ENCODE data around the gene PHYH.

PHYH gene

DNA sequence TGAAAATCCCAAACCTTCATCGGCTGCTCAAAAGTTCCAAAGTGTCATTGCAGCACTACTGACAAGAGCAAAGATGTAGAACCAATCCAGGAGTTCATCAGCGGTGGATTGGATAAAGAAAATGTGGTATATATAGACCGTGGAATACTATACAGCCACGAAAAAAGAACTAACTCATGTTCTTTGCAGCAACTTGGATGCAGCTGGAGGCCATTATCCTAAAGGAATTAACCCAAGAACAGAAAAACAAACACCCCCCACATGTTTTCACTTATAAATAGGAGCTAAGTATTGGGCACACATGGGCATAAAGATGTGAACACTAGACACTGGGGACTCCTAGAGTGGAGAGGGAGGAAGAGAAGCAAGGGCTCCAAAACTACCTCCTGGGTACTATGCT lies 31.6 kb downstream of the PHYH start:
- DNase-seq (ENCODE audit: low read depth, low spot score): no peak
- no peak overlapping the region for H3K4me3 ChIP-seq (ENCODE audit: low read depth, low read length)
- CTCF ChIA-PET: no interaction called here
- TF ChIP-seq, protein P1, sequence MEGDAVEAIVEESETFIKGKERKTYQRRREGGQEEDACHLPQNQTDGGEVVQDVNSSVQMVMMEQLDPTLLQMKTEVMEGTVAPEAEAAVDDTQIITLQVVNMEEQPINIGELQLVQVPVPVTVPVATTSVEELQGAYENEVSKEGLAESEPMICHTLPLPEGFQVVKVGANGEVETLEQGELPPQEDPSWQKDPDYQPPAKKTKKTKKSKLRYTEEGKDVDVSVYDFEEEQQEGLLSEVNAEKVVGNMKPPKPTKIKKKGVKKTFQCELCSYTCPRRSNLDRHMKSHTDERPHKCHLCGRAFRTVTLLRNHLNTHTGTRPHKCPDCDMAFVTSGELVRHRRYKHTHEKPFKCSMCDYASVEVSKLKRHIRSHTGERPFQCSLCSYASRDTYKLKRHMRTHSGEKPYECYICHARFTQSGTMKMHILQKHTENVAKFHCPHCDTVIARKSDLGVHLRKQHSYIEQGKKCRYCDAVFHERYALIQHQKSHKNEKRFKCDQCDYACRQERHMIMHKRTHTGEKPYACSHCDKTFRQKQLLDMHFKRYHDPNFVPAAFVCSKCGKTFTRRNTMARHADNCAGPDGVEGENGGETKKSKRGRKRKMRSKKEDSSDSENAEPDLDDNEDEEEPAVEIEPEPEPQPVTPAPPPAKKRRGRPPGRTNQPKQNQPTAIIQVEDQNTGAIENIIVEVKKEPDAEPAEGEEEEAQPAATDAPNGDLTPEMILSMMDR (IDR thresholded peaks at IDR 0.05; ENCODE audit: insufficient read depth, low read length, missing control alignments): no peak
- POLR2A ChIA-PET: no interaction called here

DNA sequence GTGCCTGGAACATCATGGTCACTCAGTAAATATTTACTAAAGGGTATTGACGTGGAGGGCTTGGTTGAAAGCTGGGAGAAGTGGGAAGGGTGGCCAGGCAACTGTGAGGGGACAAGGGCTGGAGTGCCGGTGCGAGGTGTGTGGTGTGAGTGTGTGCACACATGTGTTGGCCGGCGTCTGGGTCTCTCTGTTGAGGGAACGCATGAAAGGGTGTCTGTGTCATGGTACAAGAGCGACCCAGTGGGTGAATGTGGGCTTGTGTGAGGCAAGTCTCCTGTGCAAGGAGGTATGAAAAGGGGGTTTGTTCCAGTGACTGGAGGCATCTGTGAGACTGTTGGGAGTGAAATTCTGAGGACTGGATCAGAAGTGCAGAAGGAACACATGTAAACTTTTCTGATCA lies 36.3 kb downstream of the PHYH start:
- ChIA-PET CTCF (interaction anchor here (2.1 kb wide), 1 partner anchor 39 kb away, joined by 7 read pairs; no protein-coding TSS in a partner anchor), POLR2A (no interaction called here)
- H3K4me3 ChIP-seq (ENCODE audit: low read depth, low read length): no peak overlapping the region
- no peak for DNase-seq (ENCODE audit: low read depth, low spot score)
- TF ChIP-seq, protein P1 (IDR thresholded peaks at IDR 0.05; ENCODE audit: insufficient read depth, low read length, missing control alignments): no peak

DNA sequence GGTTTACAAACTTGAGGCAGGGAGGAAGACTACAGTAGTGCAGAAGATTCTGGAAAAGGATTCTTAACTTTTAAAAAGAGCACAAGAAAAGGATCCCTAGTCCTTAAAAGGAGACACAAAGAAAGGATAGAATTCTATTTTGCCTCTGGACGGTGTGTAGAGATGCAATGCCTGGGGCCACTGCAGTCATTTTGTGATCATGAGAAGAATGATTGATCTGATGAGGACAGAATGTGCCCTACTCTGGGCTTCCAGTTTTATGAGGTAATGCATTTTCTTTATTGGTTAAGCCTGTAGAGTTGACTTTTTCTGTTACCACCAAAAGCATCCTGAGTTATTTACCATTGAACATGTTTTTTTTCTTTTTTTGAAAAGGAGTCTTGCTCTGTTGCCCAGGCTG lies 37.4 kb downstream of the PHYH start:
- TF ChIP-seq, protein P1 (IDR thresholded peaks at IDR 0.05; ENCODE audit: insufficient read depth, low read length, missing control alignments): no peak
- H3K4me3 ChIP-seq (ENCODE audit: low read depth, low read length): no peak overlapping the region
- CTCF ChIA-PET: no interaction called here
- POLR2A ChIA-PET: no interaction called here
- no peak for DNase-seq (ENCODE audit: low read depth, low spot score)

DNA sequence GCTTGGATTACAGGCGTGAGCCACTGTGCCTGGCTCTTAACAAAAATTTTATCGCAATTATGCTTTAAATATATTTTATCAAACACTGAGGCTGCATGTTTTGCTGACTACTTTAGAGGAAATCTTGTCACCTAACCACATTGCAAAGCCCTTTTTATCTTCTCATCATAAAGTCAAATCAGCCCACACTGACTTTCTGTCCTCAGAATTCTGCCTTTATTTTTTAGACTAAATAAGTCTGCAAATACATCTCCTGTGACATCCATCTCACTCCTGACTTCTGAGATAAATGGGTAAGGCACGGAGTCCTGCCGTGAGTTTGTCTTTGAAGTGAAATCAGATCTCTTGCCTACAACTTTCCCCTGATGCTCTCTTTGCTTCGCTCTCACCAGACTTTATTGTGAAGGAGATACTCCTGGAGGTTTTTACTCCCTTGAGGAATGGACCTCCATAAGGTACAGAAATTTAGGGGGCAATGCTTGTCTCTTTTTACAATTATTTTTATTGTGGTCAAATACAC lies 42.2 kb downstream of the PHYH start:
- TF ChIP-seq, protein P1 (IDR thresholded peaks at IDR 0.05; ENCODE audit: insufficient read depth, low read length, missing control alignments): no peak
- no peak overlapping the region for H3K4me3 ChIP-seq (ENCODE audit: low read depth, low read length)
- POLR2A ChIA-PET: no interaction called here
- CTCF ChIA-PET: no interaction called here
- no peak for DNase-seq (ENCODE audit: low read depth, low spot score)

DNA sequence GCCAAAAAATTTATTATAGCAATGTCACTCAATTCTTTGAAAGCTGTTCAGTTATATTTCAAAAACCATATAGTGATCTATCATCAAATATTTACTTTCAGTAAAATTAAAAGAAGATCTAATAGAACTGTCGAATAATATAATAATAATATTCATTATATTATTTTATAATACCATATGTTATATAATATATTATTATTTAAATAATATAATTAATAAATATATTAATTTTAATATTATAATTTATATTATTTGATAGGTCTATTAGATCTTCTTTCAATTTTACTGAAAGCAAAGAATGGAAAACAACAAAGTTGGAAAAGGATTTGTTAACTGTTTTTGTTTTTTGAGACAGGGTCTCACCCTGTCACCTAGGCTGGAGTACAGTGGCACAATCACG lies 43.2 kb downstream of the PHYH start:
- ChIA-PET POLR2A (no interaction called here), CTCF (interaction anchor here (1.3 kb wide), 1 partner anchor 42 kb away, joined by 3 read pairs; no protein-coding TSS in a partner anchor)
- no peak for DNase-seq (ENCODE audit: low read depth, low spot score)
- H3K4me3 ChIP-seq (ENCODE audit: low read depth, low read length): no peak overlapping the region
- TF ChIP-seq, protein P1 (IDR thresholded peaks at IDR 0.05; ENCODE audit: insufficient read depth, low read length, missing control alignments): no peak

DNA sequence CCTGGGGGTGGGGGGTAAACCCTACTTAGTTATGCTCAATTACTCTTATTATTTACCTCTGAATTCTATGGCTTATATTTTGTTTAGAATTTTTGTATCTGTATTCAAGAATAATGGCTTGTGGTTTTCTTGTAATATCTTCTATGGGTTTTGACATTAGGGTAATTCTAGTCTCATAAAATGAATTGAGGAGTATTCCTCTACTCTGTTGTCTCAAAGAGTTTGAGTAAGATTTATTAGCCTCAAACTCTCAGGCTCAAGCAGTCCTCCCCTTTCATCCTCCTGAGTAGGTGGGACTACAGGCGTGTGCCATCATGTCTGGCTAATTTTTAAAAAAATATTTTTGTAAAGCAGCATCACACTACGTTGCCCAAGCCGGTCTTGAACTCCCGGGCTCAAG lies 46.1 kb downstream of the PHYH start:
- ChIA-PET POLR2A (no interaction called here), CTCF (interaction anchor here (0.8 kb wide), 1 partner anchor 47 kb away, joined by 3 read pairs; no protein-coding TSS in a partner anchor)
- TF ChIP-seq, protein P1 (IDR thresholded peaks at IDR 0.05; ENCODE audit: insufficient read depth, low read length, missing control alignments): no peak
- no peak for DNase-seq (ENCODE audit: low read depth, low spot score)
- H3K4me3 ChIP-seq (ENCODE audit: low read depth, low read length): no peak overlapping the region
